Fibroblast of the conjunctiva (primary cell): ENCODE results near the gene IQGAP1.
"Not testable (repeated sequence)": the region's sequence is repeated elsewhere in the genome, so short reads cannot be mapped to it uniquely, and the experiment has no call there.

Source experiments
- DNase-seq: peaks from one replicate; pipeline ENCODE4 v3.0.0-alpha.2; 2010; ENCODE audit warnings: low read depth

Gene IQGAP1

DNA sequence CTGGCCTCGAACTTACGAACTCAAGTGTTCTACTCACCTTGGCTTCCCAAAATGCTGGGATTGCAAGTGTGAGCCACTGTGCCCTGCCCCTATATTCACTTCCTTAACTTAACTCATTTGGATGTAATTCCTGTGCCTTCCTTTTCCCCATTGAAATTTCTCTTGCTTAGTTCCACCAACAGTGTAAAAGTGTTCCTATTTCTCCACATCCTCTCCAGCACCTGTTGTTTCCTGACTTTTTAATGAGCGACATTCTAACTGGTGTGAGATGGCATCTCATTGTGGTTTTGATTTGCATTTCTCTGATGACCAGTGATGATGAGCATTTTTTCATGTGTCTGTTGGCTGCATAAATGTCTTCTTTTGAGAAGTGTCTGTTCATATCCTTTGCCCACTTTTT is 21.5 kb downstream of the IQGAP1 start:
- DNase-seq: not testable (repeated sequence)

DNA sequence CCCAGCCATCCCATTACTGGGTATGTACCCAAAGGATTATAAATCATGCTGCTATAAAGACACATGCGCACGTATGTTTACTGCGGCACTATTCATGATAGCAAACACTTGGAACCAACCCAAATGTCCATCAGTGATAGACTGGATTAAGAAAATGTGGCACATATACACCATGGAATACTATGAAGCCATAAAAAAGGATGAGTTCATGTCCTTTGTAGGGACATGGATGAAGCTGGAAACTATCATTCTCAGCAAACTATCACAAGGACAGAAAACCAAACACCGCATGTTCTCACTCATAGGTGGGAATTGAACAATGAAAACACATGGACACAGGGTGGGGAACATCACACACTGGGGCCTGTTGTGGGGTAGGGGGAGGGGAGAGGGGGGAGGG is 22.3 kb downstream of the IQGAP1 start:
- DNase-seq: not testable (repeated sequence)

DNA sequence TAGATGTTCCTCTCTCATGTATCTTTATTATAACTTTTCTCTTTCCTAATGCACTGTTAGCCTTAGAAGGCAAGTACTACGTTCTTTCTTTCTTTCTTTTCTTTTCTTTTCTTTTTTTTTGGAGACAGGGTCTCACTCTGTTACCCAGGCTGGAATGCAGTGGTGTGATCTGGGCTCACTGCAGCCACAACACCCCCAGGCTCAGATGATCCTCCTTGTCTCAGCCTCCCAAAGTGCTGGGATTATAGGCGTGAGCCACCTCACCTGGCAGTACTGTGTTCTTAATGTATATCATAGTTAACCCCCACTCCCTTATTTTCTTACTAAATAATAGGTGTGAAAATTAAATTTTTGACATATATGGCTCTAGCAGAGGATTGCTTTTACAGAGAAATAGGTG is 23.1 kb downstream of the IQGAP1 start:
- DNase-seq: no peak

DNA sequence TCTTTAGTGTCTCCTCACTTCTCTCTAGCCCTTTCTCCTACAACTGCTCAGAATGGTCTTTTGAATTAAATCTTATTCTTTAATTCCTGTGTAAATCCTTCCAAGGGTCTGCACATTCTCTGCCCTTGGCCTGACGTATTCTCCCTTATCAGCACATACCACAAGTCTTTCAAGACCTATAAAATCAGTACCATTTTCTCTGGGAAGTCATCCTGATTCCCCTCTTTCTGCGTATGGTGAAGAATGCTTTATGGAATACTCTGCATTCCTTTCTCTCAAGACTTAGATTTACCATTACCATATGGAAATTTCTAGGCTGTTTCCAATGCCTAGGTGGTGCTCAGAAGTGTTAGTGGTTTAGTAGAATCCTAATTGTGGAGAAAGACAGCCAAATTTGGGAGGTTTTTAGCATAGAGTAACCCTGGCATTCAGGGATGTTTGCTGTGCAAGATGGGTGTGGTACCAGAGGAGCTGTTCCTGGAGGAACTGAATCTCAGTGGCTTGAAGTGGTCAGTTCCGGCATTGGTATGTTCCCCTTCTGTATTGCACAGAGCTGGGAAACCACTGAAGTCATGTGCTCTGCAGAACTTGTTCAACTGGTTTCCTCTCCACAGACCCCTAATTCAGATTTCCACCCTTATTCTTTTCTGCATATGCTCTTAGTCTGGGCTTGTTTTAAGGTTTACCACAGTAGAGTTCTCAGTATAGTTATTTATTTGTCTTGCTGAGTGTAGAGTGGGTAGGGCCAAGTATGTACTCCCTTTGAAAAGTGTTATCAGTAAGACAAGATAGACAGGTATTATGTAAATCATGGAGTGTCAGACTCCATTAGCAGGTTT is 24.5 kb downstream of the IQGAP1 start:
- DNase-seq: peak; percentile 23

DNA sequence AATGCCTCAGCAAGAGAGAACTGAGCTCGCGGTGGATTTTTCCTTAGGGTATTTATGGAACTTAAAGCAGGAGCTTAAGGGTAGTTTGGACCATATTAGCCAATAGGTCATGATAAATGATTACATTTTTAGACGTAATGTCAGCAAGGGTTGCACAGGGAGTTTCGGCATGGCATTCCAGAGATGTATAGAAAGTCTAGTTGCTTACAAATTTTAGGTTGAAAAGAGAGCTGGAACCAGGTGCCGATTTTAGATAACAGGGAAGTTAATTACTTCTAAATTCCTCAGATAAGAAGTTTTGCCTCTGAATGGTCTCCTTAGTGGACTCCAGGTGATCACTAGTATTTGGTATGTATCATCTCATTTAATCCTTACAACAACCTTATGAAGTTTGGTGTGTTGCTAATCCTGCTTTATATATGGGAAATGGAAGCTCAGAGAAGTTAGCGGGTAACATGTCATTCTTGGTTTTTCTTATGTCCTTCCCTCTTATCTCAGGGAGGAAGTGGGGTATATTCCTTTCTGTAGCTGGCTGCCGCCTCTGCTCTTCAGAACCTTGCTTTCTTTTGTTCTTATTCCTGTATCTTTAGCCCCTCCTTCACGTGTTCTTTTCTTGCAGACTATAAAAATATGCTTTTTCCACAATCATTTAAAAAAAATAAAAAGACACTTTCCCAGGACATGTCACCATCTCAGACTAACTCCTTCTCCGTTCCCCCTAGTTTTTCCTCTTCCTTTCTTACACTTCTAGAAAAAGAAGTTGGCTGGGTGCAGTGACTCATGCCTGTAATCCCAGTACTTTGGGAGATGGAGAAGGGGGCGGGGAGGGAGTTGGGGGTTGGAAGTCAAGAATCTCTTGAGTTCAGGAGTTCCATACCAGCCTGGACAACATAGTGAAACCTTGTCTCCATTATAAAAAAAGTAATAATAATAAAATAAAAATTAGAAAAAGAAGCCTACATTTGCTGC is 25.7 kb downstream of the IQGAP1 start:
- peak; percentile 27 for DNase-seq

DNA sequence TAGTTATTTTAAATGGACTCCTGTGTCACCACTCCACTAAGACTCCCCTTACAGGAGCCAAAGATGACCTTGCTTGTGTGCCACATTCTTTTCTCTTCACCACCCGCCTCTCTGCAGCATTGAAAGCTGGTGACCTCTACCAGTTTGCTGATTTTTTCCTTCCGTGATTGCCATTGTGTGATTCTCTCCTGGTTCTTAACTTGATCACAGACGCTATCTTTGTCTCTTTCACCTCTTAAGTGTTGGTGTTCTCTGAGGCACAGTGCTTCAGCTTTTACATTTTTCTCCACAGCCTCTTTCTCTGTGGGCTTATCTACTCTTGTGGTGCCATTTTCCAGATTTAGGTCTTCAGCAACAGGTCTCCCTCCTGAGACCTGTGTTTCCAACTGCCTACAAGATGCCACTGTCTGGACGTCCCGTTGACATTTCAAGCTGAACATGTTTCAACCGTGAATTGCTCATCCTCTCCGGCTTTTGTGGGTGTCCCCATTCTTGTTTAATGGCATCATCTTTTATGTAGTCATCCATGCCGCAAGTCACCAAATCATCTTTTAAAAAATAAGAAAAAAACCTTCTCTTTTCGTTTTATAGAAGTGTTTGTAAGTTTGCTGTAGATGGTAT is 26.5 kb downstream of the IQGAP1 start:
- DNase-seq: peak; percentile 40

DNA sequence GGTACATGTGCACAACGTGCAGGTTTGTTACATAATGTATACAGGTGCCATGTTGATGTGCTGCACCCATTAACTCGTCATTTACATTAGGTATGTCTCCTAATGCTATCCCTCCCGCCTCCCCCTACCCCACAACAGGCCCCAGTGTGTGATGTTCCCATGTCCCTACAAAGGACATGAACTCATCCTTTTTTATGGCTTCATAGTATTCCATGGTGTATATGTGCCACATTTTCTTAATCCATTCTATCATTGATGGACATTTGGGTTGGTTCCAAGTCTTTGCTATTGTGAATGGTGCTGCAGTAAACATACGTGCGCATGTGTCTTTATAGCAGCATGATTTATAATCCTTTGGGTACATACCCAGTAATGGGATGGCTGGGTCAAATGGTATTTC is 28.0 kb downstream of the IQGAP1 start:
- DNase-seq: not testable (repeated sequence)

DNA sequence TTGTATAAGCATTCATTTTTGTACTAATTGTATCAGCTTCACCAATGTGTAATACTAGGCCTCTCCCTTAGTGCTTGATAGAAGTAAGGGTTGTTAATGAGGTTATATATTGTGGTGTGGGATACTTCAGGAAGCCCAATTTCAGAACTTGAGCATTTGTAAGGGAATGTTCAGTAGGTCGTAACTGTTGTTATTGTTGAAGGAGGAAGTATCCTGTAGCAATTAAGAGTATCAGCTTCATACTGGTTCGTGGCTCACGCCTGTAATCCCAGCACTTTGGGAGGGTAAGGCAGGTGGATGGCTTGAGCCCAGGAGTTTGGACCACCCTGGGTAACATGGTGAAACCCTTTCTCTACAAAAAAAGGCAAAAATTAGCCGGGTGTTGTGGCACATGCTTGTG is 30.6 kb downstream of the IQGAP1 start:
- no peak for DNase-seq

DNA sequence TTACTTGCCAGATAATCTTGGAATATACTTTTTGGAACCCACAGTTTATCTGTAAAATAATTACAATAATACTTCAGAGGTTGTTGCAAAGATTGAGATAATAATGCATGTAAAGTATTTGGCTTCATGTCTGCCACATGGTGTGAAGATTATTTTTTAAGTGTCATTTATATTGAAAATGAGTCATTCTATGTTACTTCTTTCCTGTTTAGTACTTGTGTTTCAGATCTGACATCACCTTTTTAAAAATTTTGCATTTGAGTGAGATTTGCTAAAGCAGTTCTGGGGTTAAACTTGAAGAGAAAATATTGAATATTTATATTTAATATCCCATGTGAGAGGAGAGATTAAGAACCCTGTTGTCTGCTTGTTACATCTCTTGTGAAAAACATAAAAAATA is 31.2 kb downstream of the IQGAP1 start:
- no peak for DNase-seq

DNA sequence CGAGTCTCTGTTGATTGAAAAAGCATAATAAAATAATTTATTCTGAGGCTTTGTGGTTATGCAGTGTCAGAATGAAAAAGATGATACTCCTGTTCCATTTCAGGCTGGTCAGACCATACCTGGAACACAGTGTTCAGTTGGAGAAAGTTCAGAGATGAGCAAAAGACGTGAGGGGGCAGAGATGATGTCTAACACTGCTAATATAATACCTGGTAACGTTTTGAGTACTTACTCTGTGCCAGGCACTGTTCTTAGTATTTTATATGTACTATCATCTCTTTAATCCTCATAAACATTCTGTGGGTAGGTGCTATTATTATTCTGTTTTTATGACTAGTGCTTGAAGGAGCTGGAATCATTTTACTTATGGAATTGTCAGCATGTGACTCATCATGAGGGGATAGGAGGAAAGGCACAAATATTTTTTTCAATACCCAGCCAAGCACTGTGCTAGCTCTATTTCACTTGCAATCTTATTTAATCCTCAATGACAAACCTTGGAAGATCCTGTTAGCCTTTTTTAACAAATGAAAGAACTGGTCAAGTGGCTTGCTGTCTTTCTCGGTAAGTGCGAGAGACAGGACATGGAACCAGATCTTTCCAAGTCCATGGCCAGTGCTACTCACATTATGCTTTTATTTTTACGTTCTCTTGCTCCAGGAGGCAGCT is 31.8 kb downstream of the IQGAP1 start:
- DNase-seq: peak; percentile 73

DNA sequence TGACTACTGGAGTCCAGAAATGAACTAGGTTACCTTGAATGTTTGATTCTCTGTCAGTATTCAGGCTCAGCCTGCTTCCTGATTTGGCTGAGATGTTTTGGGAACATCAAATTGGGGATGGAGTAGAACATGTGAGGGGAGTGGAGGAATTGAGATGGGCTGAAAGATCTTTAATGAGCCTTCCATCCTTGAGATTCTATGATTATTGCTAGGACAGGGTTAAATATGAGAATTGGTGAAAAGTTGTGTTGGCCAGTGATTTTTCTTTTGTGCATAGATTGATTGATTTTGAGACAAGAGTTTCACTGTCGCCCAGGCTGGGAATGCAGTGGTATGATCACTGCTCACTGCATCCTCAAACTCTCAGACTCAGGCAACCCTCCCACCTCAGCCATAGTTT is 32.4 kb downstream of the IQGAP1 start:
- no peak for DNase-seq

DNA sequence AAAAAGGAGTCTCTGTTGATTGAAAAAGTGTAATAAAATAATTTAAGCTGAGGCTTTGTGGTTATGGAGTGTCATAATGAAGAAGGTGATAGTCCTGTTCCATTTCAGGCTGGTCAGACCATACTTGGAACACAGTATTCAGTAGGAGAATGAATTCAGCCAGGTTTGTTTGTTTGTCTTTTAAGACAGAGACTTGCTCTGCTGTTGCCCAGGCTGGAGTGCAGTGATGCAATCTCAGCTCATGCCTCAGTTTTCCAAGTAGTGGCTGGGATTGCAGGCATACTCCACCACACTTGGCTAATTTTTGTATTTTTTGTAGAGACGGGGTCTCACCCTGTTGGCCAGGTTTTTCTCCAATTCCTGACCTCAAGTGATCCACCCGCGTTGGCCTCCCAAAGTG is 33.5 kb downstream of the IQGAP1 start:
- DNase-seq: no peak

DNA sequence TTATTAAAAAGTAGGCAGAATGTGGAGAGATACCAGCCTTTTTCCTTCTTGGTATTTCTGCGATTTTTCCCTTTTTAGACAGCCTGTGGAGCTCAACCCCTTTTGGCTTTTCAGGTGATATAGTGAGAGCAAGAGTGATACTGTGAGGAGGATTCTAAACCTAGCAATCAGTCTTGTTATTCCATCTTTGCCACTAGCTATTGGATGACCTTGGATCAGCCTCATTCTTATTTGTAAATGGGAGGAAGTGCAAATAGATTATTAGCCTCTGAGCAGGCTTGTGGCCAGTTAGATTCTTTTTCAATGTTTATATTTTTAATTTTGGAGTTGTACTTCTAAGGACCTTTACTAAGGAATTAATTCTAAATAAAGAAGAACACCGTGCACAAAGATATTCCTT is 34.0 kb downstream of the IQGAP1 start:
- no peak for DNase-seq

DNA sequence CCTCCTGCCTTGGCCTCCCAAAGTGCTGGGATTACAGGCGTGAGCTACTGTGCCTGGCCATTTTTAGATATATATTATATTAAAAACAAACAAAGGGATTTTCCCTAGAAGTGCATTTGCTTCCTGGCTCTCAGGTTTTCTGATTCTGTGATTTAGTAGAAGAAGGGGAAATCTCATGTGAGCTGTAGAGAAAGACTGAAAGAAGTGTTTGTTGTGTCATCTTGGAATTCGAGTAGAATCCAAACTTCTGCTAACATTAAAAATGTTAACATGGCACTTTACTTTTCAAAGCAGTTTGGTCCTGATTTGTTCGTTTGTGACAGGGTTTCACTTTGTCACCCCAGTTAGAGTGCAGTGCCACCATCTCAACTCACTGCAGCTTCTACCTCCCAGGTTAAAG is 34.9 kb downstream of the IQGAP1 start:
- DNase-seq: no peak

DNA sequence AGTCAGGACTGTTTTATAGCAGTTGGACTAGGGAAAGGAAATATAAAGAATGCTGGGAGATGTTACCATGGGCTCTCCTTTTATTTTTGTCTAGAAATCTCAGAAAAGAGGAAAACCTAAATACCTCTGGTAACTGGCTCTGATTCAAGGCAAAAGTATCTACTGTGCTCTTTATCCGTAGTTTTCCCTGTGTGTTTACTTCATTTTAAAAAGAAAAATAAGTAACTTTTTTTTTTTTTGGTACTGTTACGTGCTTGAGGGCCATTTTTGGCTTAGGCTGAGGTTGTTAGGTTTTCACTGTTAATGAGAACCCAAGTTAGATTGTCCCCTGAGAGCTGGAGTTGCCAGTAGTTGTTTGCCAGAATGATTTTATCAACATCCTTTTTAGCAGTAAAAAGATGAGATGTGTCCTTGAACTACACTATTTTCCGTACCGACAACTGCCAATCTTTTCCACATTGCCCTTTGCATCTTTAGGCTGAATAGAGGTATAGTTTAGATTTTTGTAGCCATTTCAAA is 35.8 kb downstream of the IQGAP1 start:
- DNase-seq: no peak

DNA sequence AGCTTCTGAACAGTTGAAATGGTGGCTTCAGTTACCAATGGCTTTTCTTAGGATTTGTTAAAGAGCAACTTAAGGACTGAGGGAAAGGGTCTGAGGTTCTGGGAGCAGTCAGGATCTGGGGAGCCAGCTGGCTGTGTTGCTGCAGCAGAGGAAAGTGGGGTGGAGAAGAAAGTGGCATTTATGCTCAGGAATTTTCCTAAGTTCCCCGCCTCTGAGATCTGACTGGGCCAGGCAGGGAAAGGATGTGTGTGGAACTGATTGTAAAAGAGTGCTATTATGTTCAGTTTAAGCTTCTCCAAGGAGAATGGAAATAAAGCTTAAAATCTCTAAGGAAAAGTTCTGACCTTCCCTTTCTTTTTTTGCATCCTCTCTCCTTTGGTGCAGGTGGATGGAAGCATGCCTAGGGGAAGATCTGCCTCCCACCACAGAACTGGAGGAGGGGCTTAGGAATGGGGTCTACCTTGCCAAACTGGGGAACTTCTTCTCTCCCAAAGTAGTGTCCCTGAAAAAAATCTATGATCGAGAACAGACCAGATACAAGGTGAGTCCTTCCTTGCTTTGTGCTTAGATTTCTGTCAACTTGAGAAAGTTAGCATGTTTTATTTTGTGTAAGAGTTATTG is 37.8 kb downstream of the IQGAP1 start:
- DNase-seq: no peak

DNA sequence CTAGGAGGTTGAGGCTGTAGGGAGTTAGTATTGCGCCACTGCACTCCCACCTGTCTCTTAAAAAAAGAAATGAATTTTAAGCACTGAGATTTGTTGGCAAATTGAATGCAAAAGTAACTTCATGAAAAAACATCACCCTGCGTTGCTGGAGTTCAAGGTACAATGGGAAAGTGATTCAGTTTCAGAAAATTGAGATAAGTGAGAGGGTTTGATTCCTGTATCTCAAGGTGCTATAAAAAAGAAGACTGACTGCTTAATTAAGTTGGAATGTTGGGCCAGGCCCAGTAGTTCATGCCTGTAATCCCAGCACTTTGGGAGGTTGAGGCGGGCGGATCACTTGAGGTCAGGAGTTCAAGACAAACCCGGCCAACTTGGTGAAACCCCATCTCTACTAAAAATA is 39.1 kb downstream of the IQGAP1 start:
- DNase-seq: no peak

DNA sequence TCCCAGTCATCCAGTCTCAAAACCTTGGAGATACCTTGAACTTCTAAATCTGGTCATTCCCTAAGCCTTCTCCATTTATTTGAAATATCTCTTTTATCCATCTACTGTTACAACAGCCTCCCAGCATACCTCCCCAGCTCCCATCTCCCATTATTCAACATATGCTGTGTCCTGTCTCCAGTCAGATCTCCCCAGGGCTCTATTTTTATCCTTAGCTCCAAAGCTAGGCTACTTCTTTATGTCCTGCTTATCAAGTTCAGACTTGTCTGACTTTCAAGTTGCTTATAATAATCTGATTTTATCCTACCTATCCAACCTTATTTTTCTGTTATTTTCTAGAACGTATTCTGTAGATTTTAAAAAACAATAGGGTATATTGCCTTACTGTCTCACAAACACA is 44.2 kb downstream of the IQGAP1 start:
- DNase-seq: no peak

DNA sequence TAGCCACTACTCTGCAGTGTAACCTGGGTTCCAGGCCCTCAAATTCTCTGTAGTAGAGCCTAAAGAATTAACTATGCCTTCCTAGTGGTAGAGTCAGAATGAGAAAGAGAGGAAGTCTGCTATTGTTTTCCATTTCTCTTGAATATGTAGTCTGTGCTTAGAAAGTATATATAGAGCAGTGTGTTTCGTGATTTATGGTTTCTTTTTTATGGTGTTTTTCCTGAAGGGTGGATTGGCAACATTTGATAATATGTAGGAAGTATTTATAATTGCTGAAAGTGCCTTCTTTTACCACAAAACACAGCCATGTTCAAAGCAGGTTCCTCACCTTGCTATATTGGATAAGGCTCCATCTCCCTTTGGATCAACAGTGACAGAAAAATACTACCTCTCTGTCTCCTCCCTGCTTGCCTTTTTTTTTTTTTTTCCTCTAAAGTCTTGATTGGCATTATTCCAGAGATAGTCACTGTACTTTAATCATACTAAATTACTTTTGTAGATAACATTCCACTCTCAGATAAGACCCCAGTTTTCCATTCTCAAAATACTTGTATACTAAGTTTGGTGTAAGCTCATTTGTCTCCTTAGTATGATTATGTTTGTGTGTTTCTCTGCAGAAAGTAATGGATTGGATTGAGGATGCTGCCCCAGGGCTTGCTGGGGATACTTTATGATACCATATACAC is 47.8 kb downstream of the IQGAP1 start:
- DNase-seq: no peak

DNA sequence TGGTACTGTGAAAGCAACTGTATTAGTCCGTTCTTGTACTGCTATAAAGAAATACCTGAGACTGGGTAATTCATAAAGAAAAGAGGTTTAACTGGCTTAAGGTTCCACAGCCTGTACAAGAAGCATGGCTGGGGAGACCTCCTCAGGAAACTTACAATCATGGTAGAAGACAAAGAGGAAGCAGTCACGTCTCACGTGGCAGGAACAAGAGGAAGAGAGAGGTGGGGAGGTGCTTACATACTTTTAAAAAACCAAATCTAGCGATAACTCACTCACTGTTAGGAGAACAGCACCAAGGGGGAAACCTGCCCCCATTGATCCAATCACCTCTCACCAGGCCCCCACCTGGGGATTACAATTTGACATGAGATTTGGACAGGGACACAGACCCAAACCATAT is 48.9 kb downstream of the IQGAP1 start:
- no peak for DNase-seq

DNA sequence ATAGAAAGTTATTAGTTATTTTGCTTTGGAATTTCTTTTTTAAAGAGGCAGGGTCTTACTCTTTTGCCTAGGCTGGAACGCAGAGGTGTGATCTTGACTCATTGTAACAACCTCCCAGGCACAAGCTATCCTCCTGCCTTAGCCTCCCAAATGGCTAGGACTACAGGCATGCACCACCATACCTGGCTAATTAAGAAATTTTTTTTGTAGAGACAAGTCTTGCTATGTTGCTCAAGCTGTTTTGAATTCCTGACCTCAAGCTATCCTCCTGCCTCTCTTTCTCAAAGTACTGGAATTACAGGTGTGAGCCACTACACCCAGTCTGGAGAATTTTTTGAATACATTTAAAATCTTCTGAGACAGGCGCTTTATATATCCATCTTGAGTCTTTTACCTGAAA is 49.5 kb downstream of the IQGAP1 start:
- no peak for DNase-seq
